HepG2 (cell line): ENCODE results near the gene RNFT2. TPM values are rescaled to one million over a fixed set of nuclear protein-coding genes. Genes with fewer than 3 reads are reported as not detected.

ENCODE experiments used
- ATAC-seq: fragments of 200-7000 bp; cut with Tn5 transposase; 3 replicates; pipeline ENCODE4 v1.9.1; 2020; ENCODE audit warnings: mild to moderate bottlenecking, moderate library complexity
- BruUV-seq: library from RNA; stranded (reverse); fragments of 400-500 nt; replicated peaks from 2 replicates; lab custom pipeline; 2021; lab: Mats Ljungman, UMichigan
- CTCF ChIA-PET: fragments of 300-600 bp; formaldehyde crosslinking; extraction: SDS; loops from one replicate; lab custom pipeline; 2021; ENCODE audit warnings: low total read pairs, inconsistent platforms, low intra/inter-chr PET ratio; lab: Yijun Ruan, JAX
- POLR2A ChIA-PET: fragments of 350-600 bp; sonication (Branson Sonifier 250); formaldehyde crosslinking; loops from one replicate; lab custom pipeline; 2020; ENCODE audit warnings: antibody characterized with exemption, inconsistent platforms; lab: Yijun Ruan, JAX
- DNase-seq: peaks from one replicate; pipeline ENCODE4 v3.0.0-alpha.2; 2015; ENCODE audit warnings: low spot score
- FAIRE-seq: peaks from 3 replicates; lab custom pipeline; 2011; peaks lifted over from hg19 to GRCh38; lab: Jason Lieb, UNC
- H2AFZ ChIP-seq: one replicate; pipeline ENCODE4 v1.6.1; 2011; ENCODE audit warnings: low read length, inconsistent platforms
- H3K27ac ChIP-seq: fragments of 300-600 bp; 3 replicates; pipeline ENCODE4 v1.8.0; 2011; ENCODE audit warnings: mixed run types, mild to moderate bottlenecking, mixed read lengths, low read length, inconsistent platforms; ENCODE audit not compliant: insufficient read depth; ENCODE audit errors: extremely low read length
- H3K27me3 ChIP-seq, 2 experiments: fragments of 200-600 bp in 1 of 2; 2 replicates in 1 of 2; 3 replicates in 1 of 2; pipeline versions ENCODE4 v1.6.0 to v1.8.0; 2011; ENCODE audit warnings: low read length in 2 of 2, mild to moderate bottlenecking in 2 of 2, moderate library complexity in 2 of 2, inconsistent platforms in 1 of 2; ENCODE audit not compliant: insufficient read depth in 2 of 2, control insufficient read depth in 1 of 2
- H3K36me3 ChIP-seq, 2 experiments: fragments of 200-600 bp in 1 of 2; replicated peaks in 1 of 2; 2 replicates in 1 of 2; 3 replicates in 1 of 2; pipeline versions ENCODE4 v1.5.1 to v1.8.0; 2011; ENCODE audit warnings: low read length in 2 of 2, inconsistent platforms in 1 of 2; ENCODE audit not compliant: insufficient read depth in 2 of 2, control insufficient read depth in 1 of 2
- H3K4me1 ChIP-seq: 2 replicates; pipeline ENCODE4 v1.5.1; 2012; ENCODE audit warnings: low read length, inconsistent platforms; ENCODE audit not compliant: insufficient read depth
- H3K4me2 ChIP-seq: 2 replicates; pipeline ENCODE4 v1.6.0; 2011; ENCODE audit warnings: low read depth, low read length, inconsistent platforms
- H3K4me3 ChIP-seq, 3 experiments: fragments of 200-600 bp in 1 of 3; sonication (generic), shearing (Covaris generic) in 1 of 3; replicated peaks in 1 of 3; 2 replicates each; pipeline ENCODE4 v1.5.1; 2011 to 2016; ENCODE audit warnings: low read length in 3 of 3, inconsistent platforms in 2 of 3, low read depth in 2 of 3, mild to moderate bottlenecking in 2 of 3, control low read depth in 1 of 3, mixed read lengths in 1 of 3; ENCODE audit not compliant: insufficient read depth in 1 of 3
- H3K79me2 ChIP-seq: one replicate; pipeline ENCODE4 v1.6.1; 2011; ENCODE audit warnings: low read length, inconsistent platforms; ENCODE audit not compliant: insufficient read depth
- H3K9ac ChIP-seq: 2 replicates; pipeline ENCODE4 v1.6.0; 2011; ENCODE audit warnings: mild to moderate bottlenecking, low read depth, low read length, inconsistent platforms; ENCODE audit not compliant: insufficient read depth
- H3K9me3 ChIP-seq: 2 replicates; pipeline ENCODE4 v1.5.1; 2012; ENCODE audit warnings: mild to moderate bottlenecking, low read length
- H4K20me1 ChIP-seq: 2 replicates; pipeline ENCODE4 v1.6.0; 2011; ENCODE audit warnings: inconsistent platforms, mild to moderate bottlenecking, low read length, moderate library complexity; ENCODE audit not compliant: insufficient read depth
- BATF2 ChIP-seq: sonication (generic); formaldehyde crosslinking; IDR thresholded peaks from 2 replicates; pipeline ENCODE4 v1.8.0; 2022; ENCODE audit warnings: mild to moderate bottlenecking, missing genetic modification reagents, moderate library complexity
- BCL3 ChIP-seq: sonication (generic); formaldehyde crosslinking; IDR thresholded peaks from 2 replicates; pipeline ENCODE4 v1.5.1; 2020; ENCODE audit warnings: mild to moderate bottlenecking, missing genetic modification reagents, moderate library complexity
- CEBPG ChIP-seq: IDR thresholded peaks from 2 replicates; pipeline ENCODE4 v1.6.1; 2016
- EEA1 ChIP-seq: sonication (generic); formaldehyde crosslinking; IDR thresholded peaks from 2 replicates; pipeline ENCODE4 v1.5.1; 2020; ENCODE audit warnings: mild to moderate bottlenecking, missing genetic modification reagents, borderline replicate concordance
- FOXP1 ChIP-seq, 2 experiments: fragments of 450-650 bp in 1 of 2; IDR thresholded peaks; 2 replicates each; pipeline ENCODE4 v1.6.1; 2017 to 2018; ENCODE audit warnings: antibody characterized with exemption in 1 of 2
- IRF1 ChIP-seq: sonication (generic); formaldehyde crosslinking; IDR thresholded peaks from 2 replicates; pipeline ENCODE4 v1.4.0; 2020; ENCODE audit warnings: low read depth, mild to moderate bottlenecking, missing genetic modification reagents
- KDM3A ChIP-seq: IDR thresholded peaks from 2 replicates; pipeline ENCODE4 v1.6.1; 2018; ENCODE audit warnings: low read depth, missing compliant biosample characterization
- MTA3 ChIP-seq: sonication (generic); formaldehyde crosslinking; IDR thresholded peaks from 2 replicates; pipeline ENCODE4 v1.4.0; 2020; ENCODE audit warnings: missing genetic modification reagents
- NR2F2 ChIP-seq: IDR thresholded peaks from 2 replicates; pipeline ENCODE4 v1.6.1; 2012; ENCODE audit warnings: low read depth, inconsistent platforms, borderline replicate concordance
- NR3C1 ChIP-seq: sonication (generic); formaldehyde crosslinking; IDR thresholded peaks from 2 replicates; pipeline ENCODE4 v1.4.0; 2020; ENCODE audit warnings: missing genetic modification reagents
- ZNF142 ChIP-seq: sonication (generic); formaldehyde crosslinking; IDR thresholded peaks from 2 replicates; pipeline ENCODE4 v1.4.0; 2020; ENCODE audit warnings: missing genetic modification reagents
- ZNF260 ChIP-seq: sonication (generic); formaldehyde crosslinking; IDR thresholded peaks from 2 replicates; pipeline ENCODE4 v1.4.0; 2020; ENCODE audit warnings: missing genetic modification reagents, low read depth, mild to moderate bottlenecking, borderline replicate concordance
- ZNF761 ChIP-seq: sonication (generic); formaldehyde crosslinking; conservative IDR thresholded peaks from 2 replicates; pipeline ENCODE4 v1.4.0; 2020; ENCODE audit warnings: mild to moderate bottlenecking, missing genetic modification reagents
- ZNF772 ChIP-seq: sonication (generic); formaldehyde crosslinking; IDR thresholded peaks from 2 replicates; pipeline ENCODE4 v1.5.0; 2020; ENCODE audit warnings: mild to moderate bottlenecking, missing genetic modification reagents
- WGBS: methylation state at CpG from one replicate; pipeline ENCODE4 v1.1.6; 2017; ENCODE audit warnings: low lambda C conversion rate; 5-methylcytosine and 5-hydroxymethylcytosine counted together
- in situ Hi-C: cut with HindIII; loops from 2 replicates; pipeline ENCODE4 v1.10.0; 2017; ENCODE audit warnings: low pct_unique_long_range_greater_than_20kb; ENCODE audit not compliant: extremely low pct_ligation_motif_present
- intact Hi-C: fragments of 100-400 bp; cut with micrococcal nuclease; formaldehyde crosslinking; loops from one replicate; pipeline ENCODE4 v1.10.0; 2022; ENCODE audit not compliant: unreplicated experiment
- polyA plus RNA-seq, 8 experiments: library from polyadenylated mRNA; depleted of rRNA in 3 of 8; stranded (reverse) in 7 of 8; unstranded in 1 of 8; fragments of >200 nt; fragmentation: Illumina TruSeq in 4 of 8; extraction: Trizol in 4 of 8; gene quantifications; 2 replicates each; pipeline versions ENCODE4 v1.2.1 to v1.2.3, GENCODE V29; 2011 to 2016; ENCODE audit warnings: low read depth in 4 of 8, missing spikeins in 1 of 8, mixed read lengths in 1 of 8; ENCODE audit not compliant: insufficient read depth in 1 of 8
- total RNA-seq, 5 experiments: library from RNA; depleted of rRNA; stranded (reverse); fragments of >200 nt; fragmentation: Illumina TruSeq; extraction: Trizol; gene quantifications; 2 replicates each; pipeline ENCODE4 v1.2.3, GENCODE V29; 2016; ENCODE audit warnings: low read depth in 1 of 5

The RNFT2 gene
- total and polyA plus RNA-seq, 2 of the 13 experiments (the other 11 are each of a cell fraction or from before 2014, with no cell fraction given) = 3.3 to 8.3 TPM

- TF ChIP-seq IRF1 (no peak), BATF2 (no peak), BCL3 (CRISPR knock-in tag) (no peak), ZNF260 (CRISPR knock-in tag) (no peak), MTA3 (CRISPR knock-in tag) (no peak), NR2F2 (0 out of 2 replicates have a peak, but pooled peaks have one; percentile 24), ZNF761 (no peak), NR3C1 (no peak), FOXP1 (IDR thresholded peaks at IDR 0.05) (no peak), FOXP1 (CRISPR knock-in tag; IDR thresholded peaks at IDR 0.05) (peak; percentile 24; the same call in 1 of the 2 replicates), KDM3A (CRISPR knock-in tag) (no peak)
Observed at GRCh38 chr12:116727261-116727660, 10.9 kb upstream of the RNFT2 start (continued).

- Histone ChIP-seq H3K4me1 (peaks cover 50% of the 10 kb centered on the region), H3K27me3 (no peaks in the 10 kb centered on the region), H3K9me3 (no peaks in the 10 kb centered on the region), H3K4me2 (no peak overlapping the region), H3K4me3 (no peak overlapping the region), H2AFZ (no peak overlapping the region), H3K79me2 (peaks cover 63% of the 10 kb centered on the region), H3K27ac (no peak overlapping the region), H3K9ac (no peak overlapping the region), H4K20me1 (peaks cover 14% of the 10 kb centered on the region; the same call in 1 of the 2 replicates), H3K36me3 (peaks cover 5 to 17% of the 10 kb centered on the region in 2 experiments; a peak in 4 of 5 replicates)
- ChIA-PET POLR2A (interaction anchor here (0.9 kb wide), 1 partner anchor 9 kb away, joined by 3 read pairs; no protein-coding TSS in a partner anchor), CTCF (no interaction called here)
- 82% methylated on average over 6 of the region's 6 CpGs for WGBS
- TF ChIP-seq ZNF772 (CRISPR knock-in tag) (no peak), CEBPG (CRISPR knock-in tag) (no peak), EEA1 (CRISPR knock-in tag) (no peak), ZNF142 (CRISPR knock-in tag) (no peak)
- FAIRE-seq (no peak), DNase-seq (no peak), ATAC-seq (no peak)
- in situ Hi-C loops = no loop called here
- intact Hi-C loops = no loop called here
- no TSS peak for BruUV-seq
Observed at GRCh38 chr12:116727891-116728290, 10.2 kb upstream of the RNFT2 start.
